Panc1 (cell line): ENCODE data around the gene APOL4.

ENCODE experiments used
- POLR2AphosphoS5 ChIP-seq: IDR thresholded peaks from 2 replicates; pipeline ENCODE4 v1.6.1; 2012; ENCODE audit warnings: mild to moderate bottlenecking, low read depth, low read length, moderate library complexity
- SIN3A ChIP-seq: IDR thresholded peaks from 2 replicates; pipeline ENCODE4 v1.6.1; 2012; ENCODE audit warnings: low read depth, mild to moderate bottlenecking, low read length, moderate library complexity, borderline replicate concordance; ENCODE audit not compliant: insufficient read depth
- TF ChIP-seq, protein P1 (sequence below): fragments of 450-650 bp; IDR thresholded peaks from 2 replicates; pipeline ENCODE4 v1.5.1; 2017; ENCODE audit warnings: mild to moderate bottlenecking

DNA sequence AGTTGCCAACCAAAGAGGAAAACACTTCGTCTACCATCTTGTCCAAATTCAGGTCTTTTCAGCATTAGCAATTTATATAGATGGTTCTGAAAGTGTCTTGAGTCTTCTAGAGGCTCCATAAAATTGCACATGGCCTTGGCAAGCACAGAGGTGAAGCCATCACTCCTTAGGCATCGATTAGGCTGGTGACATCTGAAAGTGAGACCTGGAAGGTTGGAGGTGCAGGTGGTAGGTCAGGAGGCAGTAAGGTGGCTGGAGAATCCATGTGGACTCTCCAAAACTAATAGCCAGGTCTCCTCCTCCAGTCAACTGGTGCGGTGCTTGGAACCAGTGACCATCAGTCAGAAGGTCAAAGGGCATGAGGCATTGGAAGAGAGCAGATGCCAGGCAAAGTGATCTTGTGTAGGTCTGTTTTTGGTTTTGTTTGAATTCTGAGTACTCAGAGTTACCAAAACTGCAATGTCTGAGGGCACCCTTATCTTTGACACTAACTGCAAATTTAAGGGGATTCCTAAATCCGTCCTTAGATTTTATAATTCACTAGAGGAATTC lies 44.3 kb upstream of the APOL4 start:
- TF ChIP-seq, protein P1, sequence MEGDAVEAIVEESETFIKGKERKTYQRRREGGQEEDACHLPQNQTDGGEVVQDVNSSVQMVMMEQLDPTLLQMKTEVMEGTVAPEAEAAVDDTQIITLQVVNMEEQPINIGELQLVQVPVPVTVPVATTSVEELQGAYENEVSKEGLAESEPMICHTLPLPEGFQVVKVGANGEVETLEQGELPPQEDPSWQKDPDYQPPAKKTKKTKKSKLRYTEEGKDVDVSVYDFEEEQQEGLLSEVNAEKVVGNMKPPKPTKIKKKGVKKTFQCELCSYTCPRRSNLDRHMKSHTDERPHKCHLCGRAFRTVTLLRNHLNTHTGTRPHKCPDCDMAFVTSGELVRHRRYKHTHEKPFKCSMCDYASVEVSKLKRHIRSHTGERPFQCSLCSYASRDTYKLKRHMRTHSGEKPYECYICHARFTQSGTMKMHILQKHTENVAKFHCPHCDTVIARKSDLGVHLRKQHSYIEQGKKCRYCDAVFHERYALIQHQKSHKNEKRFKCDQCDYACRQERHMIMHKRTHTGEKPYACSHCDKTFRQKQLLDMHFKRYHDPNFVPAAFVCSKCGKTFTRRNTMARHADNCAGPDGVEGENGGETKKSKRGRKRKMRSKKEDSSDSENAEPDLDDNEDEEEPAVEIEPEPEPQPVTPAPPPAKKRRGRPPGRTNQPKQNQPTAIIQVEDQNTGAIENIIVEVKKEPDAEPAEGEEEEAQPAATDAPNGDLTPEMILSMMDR: no peak
- no peak for TF ChIP-seq SIN3A
- no peak for TF ChIP-seq POLR2AphosphoS5
